GM12892 (cell line): ENCODE data around the gene PGA3.
"Not testable (repeated sequence)": the region's sequence is repeated elsewhere in the genome, so short reads cannot be mapped to it uniquely, and the experiment has no call there.

Experiments
- POLR2A ChIP-seq: IDR thresholded peaks from 2 replicates; pipeline ENCODE4 v1.6.1; 2011; ENCODE audit warnings: low read depth, low read length, control low read depth
- POLR2AphosphoS5 ChIP-seq: IDR thresholded peaks from 2 replicates; pipeline ENCODE4 v1.6.1; 2011; ENCODE audit warnings: low read depth, low read length, control low read depth

- TF ChIP-seq POLR2AphosphoS5, POLR2A: not testable (repeated sequence)
Observed at GRCh38 chr11:61218306-61218705, 15.0 kb downstream of the PGA3 start.
